OCI-LY7 (cell line): Measurements from ENCODE around the gene TUSC1. TPM values are rescaled to one million over a fixed set of nuclear protein-coding genes. Genes with fewer than 3 reads are reported as not detected.

Experiments
- BruUV-seq: library from RNA; stranded (reverse); fragments of 400-500 nt; replicated peaks from 2 replicates; lab custom pipeline; 2021; lab: Mats Ljungman, UMichigan
- CTCF ChIA-PET: fragments of 300-600 bp; sonication (Branson Sonifier 250); formaldehyde crosslinking; loops from one replicate; lab custom pipeline; 2022; ENCODE audit warnings: antibody characterized with exemption; ENCODE audit not compliant: unreplicated experiment; lab: Charles Lee
- POLR2A ChIA-PET: fragments of 300-600 bp; sonication (Branson Sonifier 250); formaldehyde crosslinking; loops from one replicate; lab custom pipeline; 2022; ENCODE audit warnings: antibody characterized with exemption; lab: Charles Lee
- DNase-seq: peaks from one replicate; pipeline ENCODE4 v3.0.0-alpha.2; 2015; ENCODE audit warnings: low spot score
- H2AFZ ChIP-seq: fragments of 200-600 bp; sonication (generic), shearing (Covaris generic); 2 replicates; pipeline ENCODE4 v1.6.1; 2014; ENCODE audit warnings: mild to moderate bottlenecking, antibody characterized with exemption, low read length, moderate library complexity
- H3K27ac ChIP-seq: fragments of 200-600 bp; sonication (generic); 2 replicates; pipeline ENCODE4 v1.5.1; 2014; ENCODE audit warnings: mixed run types, low read depth, mild to moderate bottlenecking, moderate library complexity, low read length, inconsistent platforms; ENCODE audit not compliant: poor library complexity, severe bottlenecking
- H3K36me3 ChIP-seq: fragments of 200-600 bp; sonication (generic); 2 replicates; pipeline ENCODE4 v1.6.1; 2014; ENCODE audit warnings: mild to moderate bottlenecking, antibody characterized with exemption, low read length, moderate library complexity, mixed read lengths; ENCODE audit not compliant: insufficient read depth
- H3K4me1 ChIP-seq: fragments of 200-600 bp; sonication (generic); 2 replicates; pipeline ENCODE4 v1.5.1; 2014; ENCODE audit warnings: mild to moderate bottlenecking, low read length; ENCODE audit not compliant: insufficient read depth, poor library complexity, severe bottlenecking
- H3K4me2 ChIP-seq: fragments of 200-600 bp; sonication (generic); 2 replicates; pipeline ENCODE4 v1.6.1; 2014; ENCODE audit warnings: mild to moderate bottlenecking, low read length
- H3K4me3 ChIP-seq: fragments of 200-600 bp; sonication (generic); 2 replicates; pipeline ENCODE4 v1.5.1; 2014; ENCODE audit warnings: mild to moderate bottlenecking, low read depth, low read length; ENCODE audit not compliant: poor library complexity, severe bottlenecking
- H3K79me2 ChIP-seq: fragments of 200-600 bp; sonication (generic); 2 replicates; pipeline ENCODE4 v1.6.1; 2016; ENCODE audit warnings: low read depth, mild to moderate bottlenecking, low read length, moderate library complexity, mixed read lengths; ENCODE audit not compliant: insufficient read depth
- H3K9me2 ChIP-seq: fragments of 200-600 bp; sonication (generic); 2 replicates; pipeline ENCODE4 v1.6.1; 2016; ENCODE audit warnings: mild to moderate bottlenecking, low read length, mixed read lengths; ENCODE audit not compliant: insufficient read depth
- H3K9me3 ChIP-seq: fragments of 200-600 bp; sonication (generic); 2 replicates; pipeline ENCODE4 v1.6.1; 2014; ENCODE audit warnings: mild to moderate bottlenecking, mixed run types, low read length, mixed read lengths
- H4K20me1 ChIP-seq: fragments of 200-600 bp; sonication (generic); 2 replicates; pipeline ENCODE4 v1.6.1; 2014; ENCODE audit warnings: mild to moderate bottlenecking, antibody characterized with exemption, low read length, moderate library complexity, mixed read lengths; ENCODE audit not compliant: insufficient read depth
- EZH2phosphoT487 ChIP-seq: fragments of 200-600 bp; sonication (generic); IDR thresholded peaks from 2 replicates; pipeline ENCODE4 v1.6.1; 2018; ENCODE audit warnings: low read depth, borderline replicate concordance, mild to moderate bottlenecking, mixed run types, antibody characterized with exemption, low read length, moderate library complexity, mixed read lengths
- intact Hi-C: fragments of 100-400 bp; cut with micrococcal nuclease; formaldehyde crosslinking; loops from one replicate; pipeline ENCODE4 v1.10.0; 2022; ENCODE audit not compliant: unreplicated experiment
- total RNA-seq, 2 experiments: library from RNA; depleted of rRNA in 1 of 2; stranded (reverse); fragments of >200 nt in 1 of 2; shearing (Covaris generic) in 1 of 2; gene quantifications; 2 replicates each; pipeline ENCODE4 v1.2.3, GENCODE V29; 2014 to 2022
- TF ChIP-seq, protein P1 (sequence below): fragments of 200-600 bp; sonication (generic); conservative IDR thresholded peaks from 2 replicates; pipeline ENCODE4 v1.5.1; 2014; ENCODE audit warnings: mild to moderate bottlenecking, antibody characterized with exemption, low read length, moderate library complexity, mixed read lengths

Gene TUSC1
- total RNA-seq, 2 experiments from 2014 or later: not detected

DNA sequence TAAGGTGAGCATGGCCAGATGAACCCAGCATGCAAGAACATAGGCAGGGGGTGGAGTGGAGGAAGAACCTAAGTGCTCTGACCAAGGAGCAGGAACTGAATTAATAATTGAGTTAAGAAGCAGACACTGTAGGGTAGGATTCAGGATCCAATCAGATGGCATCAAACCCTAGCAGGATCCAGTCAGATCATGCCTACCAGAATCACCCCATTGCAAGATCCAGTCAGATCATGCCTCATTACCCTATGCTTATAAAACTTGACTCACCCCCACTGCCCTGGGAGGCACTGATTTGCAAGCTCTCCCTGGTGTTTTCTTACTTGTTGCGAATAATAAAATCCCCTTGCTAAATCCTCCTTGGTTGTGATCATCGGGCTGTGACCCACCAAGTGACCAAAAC, 19.7 kb downstream of the TUSC1 start:
- DNase-seq: no peak
- intact Hi-C loops: no loop called here
- H4K20me1 ChIP-seq: no peaks in the 10 kb centered on the region
- H3K4me1 ChIP-seq: no peaks in the 10 kb centered on the region
- CTCF ChIA-PET: no interaction called here
- no peaks in the 10 kb centered on the region for H3K9me2 ChIP-seq
- no TSS peak for BruUV-seq
- H3K36me3 ChIP-seq: no peaks in the 10 kb centered on the region
- no peak overlapping the region for H3K4me3 ChIP-seq
- TF ChIP-seq EZH2phosphoT487: no peak
- TF ChIP-seq, protein P1, sequence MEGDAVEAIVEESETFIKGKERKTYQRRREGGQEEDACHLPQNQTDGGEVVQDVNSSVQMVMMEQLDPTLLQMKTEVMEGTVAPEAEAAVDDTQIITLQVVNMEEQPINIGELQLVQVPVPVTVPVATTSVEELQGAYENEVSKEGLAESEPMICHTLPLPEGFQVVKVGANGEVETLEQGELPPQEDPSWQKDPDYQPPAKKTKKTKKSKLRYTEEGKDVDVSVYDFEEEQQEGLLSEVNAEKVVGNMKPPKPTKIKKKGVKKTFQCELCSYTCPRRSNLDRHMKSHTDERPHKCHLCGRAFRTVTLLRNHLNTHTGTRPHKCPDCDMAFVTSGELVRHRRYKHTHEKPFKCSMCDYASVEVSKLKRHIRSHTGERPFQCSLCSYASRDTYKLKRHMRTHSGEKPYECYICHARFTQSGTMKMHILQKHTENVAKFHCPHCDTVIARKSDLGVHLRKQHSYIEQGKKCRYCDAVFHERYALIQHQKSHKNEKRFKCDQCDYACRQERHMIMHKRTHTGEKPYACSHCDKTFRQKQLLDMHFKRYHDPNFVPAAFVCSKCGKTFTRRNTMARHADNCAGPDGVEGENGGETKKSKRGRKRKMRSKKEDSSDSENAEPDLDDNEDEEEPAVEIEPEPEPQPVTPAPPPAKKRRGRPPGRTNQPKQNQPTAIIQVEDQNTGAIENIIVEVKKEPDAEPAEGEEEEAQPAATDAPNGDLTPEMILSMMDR: no peak
- H3K9me3 ChIP-seq: no peaks in the 10 kb centered on the region
- no peak overlapping the region for H3K27ac ChIP-seq
- POLR2A ChIA-PET: no interaction called here
- H3K79me2 ChIP-seq: no peaks in the 10 kb centered on the region
- no peak overlapping the region for H2AFZ ChIP-seq
- no peak overlapping the region for H3K4me2 ChIP-seq

DNA sequence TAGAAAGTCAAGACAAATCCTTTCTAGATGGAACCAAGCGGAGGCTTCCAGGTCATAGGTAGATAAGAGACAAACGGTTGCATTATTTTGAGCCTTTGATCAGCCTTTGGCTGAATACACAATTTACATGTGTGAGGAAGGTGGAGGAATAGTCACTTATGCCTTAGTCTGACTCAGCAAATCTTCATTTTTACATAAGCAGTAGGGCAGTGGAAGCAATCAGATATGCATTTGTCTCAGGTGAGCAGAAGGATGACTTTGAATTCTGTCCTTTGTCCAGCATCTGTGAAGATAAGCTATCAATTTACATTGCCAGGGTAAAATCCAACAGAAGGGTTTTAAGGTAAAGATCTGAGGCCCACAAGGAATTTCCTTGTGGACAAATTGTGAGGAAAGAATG, 23.8 kb downstream of the TUSC1 start:
- no TSS peak for BruUV-seq
- intact Hi-C loops: no loop called here
- Histone ChIP-seq H3K4me3 (no peak overlapping the region), H3K9me3 (no peaks in the 10 kb centered on the region), H3K36me3 (no peaks in the 10 kb centered on the region), H3K9me2 (no peaks in the 10 kb centered on the region), H3K27ac (no peak overlapping the region), H3K4me2 (no peak overlapping the region), H2AFZ (no peak overlapping the region), H3K4me1 (no peaks in the 10 kb centered on the region), H4K20me1 (no peaks in the 10 kb centered on the region), H3K79me2 (no peaks in the 10 kb centered on the region)
- DNase-seq: no peak
- TF ChIP-seq, protein P1: no peak
- no peak for TF ChIP-seq EZH2phosphoT487
- POLR2A ChIA-PET: no interaction called here
- CTCF ChIA-PET: no interaction called here

DNA sequence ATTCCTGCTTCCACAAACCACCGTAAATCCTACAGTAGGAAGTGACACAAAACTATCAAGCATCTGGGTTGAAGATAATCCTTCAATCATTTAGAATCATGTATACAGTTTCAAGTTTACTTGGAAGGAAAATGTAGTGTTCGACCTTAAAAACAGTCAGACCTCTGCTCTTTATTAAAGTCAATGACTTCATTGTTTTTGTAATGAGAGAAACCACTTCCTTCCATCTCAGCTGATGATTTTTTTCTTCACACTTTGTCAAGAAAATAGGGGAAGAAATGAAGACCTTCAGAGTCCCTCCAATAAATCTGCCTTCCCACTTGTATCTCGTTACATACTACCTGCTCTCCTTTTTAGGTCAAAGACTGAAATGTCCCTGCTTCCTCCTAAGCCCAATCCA, 30.1 kb downstream of the TUSC1 start:
- no peak for TF ChIP-seq EZH2phosphoT487
- TF ChIP-seq, protein P1: no peak
- no peak overlapping the region for H3K4me3 ChIP-seq
- H3K4me1 ChIP-seq: no peaks in the 10 kb centered on the region
- ChIA-PET CTCF (no interaction called here), POLR2A (no interaction called here)
- no peak overlapping the region for H3K27ac ChIP-seq
- no peak for DNase-seq
- no TSS peak for BruUV-seq
- no peaks in the 10 kb centered on the region for H3K9me3 ChIP-seq
- no peaks in the 10 kb centered on the region for H3K79me2 ChIP-seq
- no peak overlapping the region for H3K4me2 ChIP-seq
- H3K36me3 ChIP-seq: no peaks in the 10 kb centered on the region
- no peaks in the 10 kb centered on the region for H3K9me2 ChIP-seq
- no peak overlapping the region for H2AFZ ChIP-seq
- intact Hi-C loops: no loop called here
- no peaks in the 10 kb centered on the region for H4K20me1 ChIP-seq
